Tibial nerve (tissue), 4 donors: ENCODE data around the gene NFE2L2.

Source experiments
- EP300 ChIP-seq, 2 donors: sonication (generic); formaldehyde crosslinking; IDR thresholded peaks; one replicate each; pipeline ENCODE4 v1.6.1; 2017; ENCODE audit warnings: antibody characterized with exemption in 2 of 2, mild to moderate bottlenecking in 1 of 2
- POLR2A ChIP-seq, 2 donors: fragments of 450-650 bp; IDR thresholded peaks; one replicate each; pipeline ENCODE4 v1.6.1; 2017; ENCODE audit warnings: antibody characterized with exemption in 2 of 2, mild to moderate bottlenecking in 2 of 2, moderate library complexity in 2 of 2
- TF ChIP-seq, protein P1 (sequence below), 5 experiments: fragments of 200-600 bp in 3 of 5; fragments of 450-650 bp in 2 of 5; sonication (generic) in 3 of 5; IDR thresholded peaks; one replicate each; pipeline ENCODE4 v1.5.1; 2016 to 2019; ENCODE audit warnings: antibody characterized with exemption in 5 of 5, mild to moderate bottlenecking in 3 of 5, moderate library complexity in 2 of 5

DNA sequence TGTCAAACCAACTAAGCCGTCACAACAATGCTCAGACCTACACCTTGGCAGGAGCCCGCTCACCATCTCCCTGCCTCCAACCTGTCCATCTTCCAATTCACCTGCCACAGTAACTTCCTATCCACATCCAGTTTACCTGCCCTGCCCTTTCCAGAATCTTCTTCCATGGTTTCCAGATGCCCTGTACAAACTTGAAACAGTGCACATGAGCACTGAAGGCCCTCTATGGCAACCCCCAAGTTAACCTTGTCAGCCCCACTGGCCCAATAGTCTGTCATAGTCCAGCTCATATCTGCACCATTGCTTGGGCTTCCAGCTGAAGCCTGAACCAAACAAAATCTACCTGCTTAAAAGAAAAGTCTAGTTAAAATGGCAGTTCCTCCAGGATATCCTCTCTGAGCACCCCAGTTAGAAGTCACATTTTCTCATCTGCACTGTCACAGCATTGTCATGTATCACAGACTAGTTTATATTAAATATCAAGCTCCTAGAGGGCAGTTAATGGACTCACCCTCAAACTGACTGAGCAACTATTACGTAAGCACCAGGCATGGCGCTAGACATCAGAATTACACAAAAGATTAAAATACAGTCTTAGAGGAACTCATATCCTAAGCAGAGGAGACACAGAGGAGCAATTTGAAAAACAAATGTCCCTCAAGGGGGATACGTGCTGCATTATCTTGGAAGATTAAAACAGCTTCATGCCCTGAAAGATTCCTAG is 11.6 kb downstream of the NFE2L2 start:
- TF ChIP-seq POLR2A (IDR thresholded peaks at IDR 0.05) (no peak), EP300 (IDR thresholded peaks at IDR 0.05) (no peak)
- TF ChIP-seq, protein P1, sequence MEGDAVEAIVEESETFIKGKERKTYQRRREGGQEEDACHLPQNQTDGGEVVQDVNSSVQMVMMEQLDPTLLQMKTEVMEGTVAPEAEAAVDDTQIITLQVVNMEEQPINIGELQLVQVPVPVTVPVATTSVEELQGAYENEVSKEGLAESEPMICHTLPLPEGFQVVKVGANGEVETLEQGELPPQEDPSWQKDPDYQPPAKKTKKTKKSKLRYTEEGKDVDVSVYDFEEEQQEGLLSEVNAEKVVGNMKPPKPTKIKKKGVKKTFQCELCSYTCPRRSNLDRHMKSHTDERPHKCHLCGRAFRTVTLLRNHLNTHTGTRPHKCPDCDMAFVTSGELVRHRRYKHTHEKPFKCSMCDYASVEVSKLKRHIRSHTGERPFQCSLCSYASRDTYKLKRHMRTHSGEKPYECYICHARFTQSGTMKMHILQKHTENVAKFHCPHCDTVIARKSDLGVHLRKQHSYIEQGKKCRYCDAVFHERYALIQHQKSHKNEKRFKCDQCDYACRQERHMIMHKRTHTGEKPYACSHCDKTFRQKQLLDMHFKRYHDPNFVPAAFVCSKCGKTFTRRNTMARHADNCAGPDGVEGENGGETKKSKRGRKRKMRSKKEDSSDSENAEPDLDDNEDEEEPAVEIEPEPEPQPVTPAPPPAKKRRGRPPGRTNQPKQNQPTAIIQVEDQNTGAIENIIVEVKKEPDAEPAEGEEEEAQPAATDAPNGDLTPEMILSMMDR (IDR thresholded peaks at IDR 0.05): no peak
